ENCODE measurements around the gene PANK2.
"Not testable (repeated sequence)": the region's sequence is repeated elsewhere in the genome, so short reads cannot be mapped to it uniquely, and the experiment has no call there.

The PANK2 gene

GRCh38 chr20:3927486-3928291, 38.5 kb downstream of the PANK2 start:
- no peak for DNase-seq (ENCODE audit: low read depth in 2 of 2)

GRCh38 chr20:3929713-3930060, 40.5 kb downstream of the PANK2 start:
- DNase-seq (ENCODE audit: low read depth in 2 of 2): no peak

- DNase-seq (ENCODE audit: low read depth in 2 of 2): no peak
These were observed 41.3 kb downstream of the PANK2 start for GRCh38 chr20:3930265-3931206.

- DNase-seq (ENCODE audit: low read depth in 2 of 2): no peak
These were observed 42.5 kb downstream of the PANK2 start for GRCh38 chr20:3931664-3932063.

- DNase-seq (ENCODE audit: low read depth in 2 of 2): no peak
These were observed 43.1 kb downstream of the PANK2 start for GRCh38 chr20:3932277-3932676.

GRCh38 chr20:3932681-3933080, 43.5 kb downstream of the PANK2 start:
- no peak for DNase-seq (ENCODE audit: low read depth in 2 of 2)

GRCh38 chr20:3933218-3933617, 44.0 kb downstream of the PANK2 start:
- no peak for DNase-seq (ENCODE audit: low read depth in 2 of 2)

GRCh38 chr20:3934624-3935023, 45.4 kb downstream of the PANK2 start:
- DNase-seq (ENCODE audit: low read depth in 2 of 2): no peak

GRCh38 chr20:3935295-3935955, 46.2 kb downstream of the PANK2 start:
- DNase-seq (ENCODE audit: low read depth in 2 of 2): no peak

GRCh38 chr20:3935956-3936340, 46.8 kb downstream of the PANK2 start:
- DNase-seq (ENCODE audit: low read depth in 2 of 2): no peak

- DNase-seq (ENCODE audit: low read depth in 2 of 2): no peak
These were observed 48.4 kb downstream of the PANK2 start for GRCh38 chr20:3937618-3938017.

- DNase-seq (ENCODE audit: low read depth in 2 of 2): no peak
These were observed 51.7 kb downstream of the PANK2 start for GRCh38 chr20:3940905-3941304.

GRCh38 chr20:3946666-3947065, 57.5 kb downstream of the PANK2 start:
- not testable (repeated sequence) for DNase-seq (ENCODE audit: low read depth in 2 of 2)

- no peak for DNase-seq (ENCODE audit: low read depth in 2 of 2)
These were observed 75.5 kb downstream of the PANK2 start for GRCh38 chr20:3964719-3965118.

- DNase-seq (ENCODE audit: low read depth in 2 of 2): no peak
These were observed 77.4 kb downstream of the PANK2 start for GRCh38 chr20:3966571-3966970.

GRCh38 chr20:3970016-3970415, 80.8 kb downstream of the PANK2 start:
- no peak for DNase-seq (ENCODE audit: low read depth in 2 of 2)

- DNase-seq (ENCODE audit: low read depth in 2 of 2): no peak
These were observed 82.0 kb downstream of the PANK2 start for GRCh38 chr20:3971145-3971544.

GRCh38 chr20:3972161-3972560, 83.0 kb downstream of the PANK2 start:
- no peak for DNase-seq (ENCODE audit: low read depth in 2 of 2)

- DNase-seq (ENCODE audit: low read depth in 2 of 2): not testable (repeated sequence)
These were observed 83.4 kb downstream of the PANK2 start for GRCh38 chr20:3972631-3973030.

- no peak for DNase-seq (ENCODE audit: low read depth in 2 of 2)
These were observed 84.5 kb downstream of the PANK2 start for GRCh38 chr20:3973705-3974104.

- no peak for DNase-seq (ENCODE audit: low read depth in 2 of 2)
These were observed 87.3 kb downstream of the PANK2 start for GRCh38 chr20:3976511-3976910.

Measured in stimulated activated CD8-positive, alpha-beta memory T cell treated with anti-CD3 and anti-CD28 coated beads, Interleukin-15, amount 100 ng/mL, for 4 hours (primary cell).